NB4 (cell line): ENCODE results near the gene PPIH.

Experiments
- DNase-seq: peaks from one replicate; pipeline ENCODE4 v3.0.0; 2010; ENCODE audit warnings: low read depth
- H3K4me3 ChIP-seq: one replicate; pipeline ENCODE4 v1.5.1; 2011; ENCODE audit warnings: mild to moderate bottlenecking, low read depth, low read length, moderate library complexity
- CTCF ChIP-seq: IDR thresholded peaks from one replicate; pipeline ENCODE4 v1.5.1; 2012; ENCODE audit warnings: low read depth, low read length
- MYC ChIP-seq: IDR thresholded peaks from 2 replicates; pipeline ENCODE4 v1.6.1; 2011; ENCODE audit warnings: low read depth, low read length
- POLR2A ChIP-seq: IDR thresholded peaks from 2 replicates; pipeline ENCODE4 v1.6.1; 2011; ENCODE audit warnings: mild to moderate bottlenecking; ENCODE audit not compliant: insufficient read length; ENCODE audit errors: extremely low read depth
- TF ChIP-seq, protein P1 (sequence below): IDR thresholded peaks from 2 replicates; pipeline ENCODE4 v1.6.1; 2011; ENCODE audit warnings: low read depth, low read length

Gene PPIH

GRCh38 chr1:42686418-42686817 lies 28.2 kb downstream of the PPIH start:
- DNase-seq = no peak
- H3K4me3 ChIP-seq = peak overlapping the region; percentile 98
- TF ChIP-seq, protein P1, sequence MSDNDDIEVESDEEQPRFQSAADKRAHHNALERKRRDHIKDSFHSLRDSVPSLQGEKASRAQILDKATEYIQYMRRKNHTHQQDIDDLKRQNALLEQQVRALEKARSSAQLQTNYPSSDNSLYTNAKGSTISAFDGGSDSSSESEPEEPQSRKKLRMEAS = no peak
- TF ChIP-seq POLR2A (no peak), CTCF (no peak), MYC (no peak)

GRCh38 chr1:42689912-42690311 lies 31.7 kb downstream of the PPIH start:
- TF ChIP-seq POLR2A (no peak), MYC (no peak), CTCF (no peak)
- TF ChIP-seq, protein P1 = no peak
- no peak for DNase-seq
- H3K4me3 ChIP-seq = peak overlapping the region; percentile 98

DNA sequence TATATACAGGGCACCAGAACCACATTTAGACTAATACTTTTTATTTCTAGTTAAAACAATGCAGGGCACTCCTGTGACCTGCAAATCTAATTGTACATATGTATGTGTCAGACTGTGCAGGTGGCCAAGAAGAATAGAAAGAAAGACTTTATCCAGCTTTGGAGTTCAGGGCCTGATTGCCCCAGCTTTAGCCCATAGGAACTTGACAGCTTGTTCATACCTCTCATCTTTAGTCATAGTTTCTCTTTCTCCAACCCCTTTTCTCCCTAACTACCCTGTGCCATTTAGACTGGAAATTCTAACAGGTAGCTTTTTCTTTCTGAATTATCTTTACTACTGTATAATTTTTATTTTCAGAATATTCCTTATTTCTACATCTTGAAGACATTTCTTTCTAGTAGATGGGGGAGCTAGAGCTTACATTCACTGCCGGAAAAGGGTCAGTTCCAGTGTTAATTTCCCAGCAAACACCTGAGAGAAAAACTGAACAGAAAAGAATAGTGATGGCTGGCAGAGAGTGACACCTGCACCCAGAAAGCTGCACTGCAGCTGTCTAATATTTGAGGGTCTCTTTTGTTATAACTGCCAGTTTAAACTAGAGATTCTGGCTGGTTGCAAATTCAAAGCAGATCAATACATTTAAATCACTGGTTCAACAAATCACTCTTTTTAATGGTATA lies 32.4 kb downstream of the PPIH start:
- TF ChIP-seq, protein P1 = no peak
- TF ChIP-seq POLR2A (no peak), CTCF (no peak), MYC (no peak)
- H3K4me3 ChIP-seq = peak overlapping the region; percentile 35
- DNase-seq = no peak

- TF ChIP-seq POLR2A (no peak), CTCF (no peak), MYC (no peak)
- TF ChIP-seq, protein P1 = no peak
- H3K4me3 ChIP-seq = peak overlapping the region; percentile 35
- no peak for DNase-seq
Measured at GRCh38 chr1:42691157-42691498, 32.9 kb downstream of the PPIH start.

DNA sequence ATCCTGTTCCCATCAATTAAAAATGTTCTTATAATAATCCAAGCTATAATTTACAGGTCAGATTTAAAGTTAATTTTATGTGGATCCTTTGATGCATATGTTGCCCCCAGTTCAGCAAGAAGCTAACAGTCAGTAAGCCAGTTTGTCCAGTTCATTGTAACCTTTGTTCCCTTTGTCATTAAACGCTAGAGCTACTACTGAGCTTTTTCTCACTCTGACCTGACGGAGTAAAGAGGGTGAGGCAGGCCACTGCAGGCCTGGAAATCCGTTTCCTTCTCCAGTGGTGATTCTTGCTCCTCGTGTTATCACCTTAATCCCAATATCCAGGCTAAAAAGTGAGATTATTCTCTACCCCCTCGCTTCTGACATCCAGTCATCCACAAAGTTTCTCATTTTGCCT lies 34.2 kb downstream of the PPIH start:
- no peak for DNase-seq
- no peak for TF ChIP-seq CTCF
- TF ChIP-seq, protein P1 = no peak
- no peak for TF ChIP-seq POLR2A
- TF ChIP-seq MYC = no peak
- H3K4me3 ChIP-seq = peak overlapping the region; percentile 3
